K562 (cell line): ENCODE measurements around the gene ORC3. TPM values are rescaled to one million over a fixed set of nuclear protein-coding genes. Genes with fewer than 3 reads are reported as not detected.
A peak's percentile ranks its signal among the peaks of the same experiment; 100 is the strongest.

ENCODE experiments used
- ATAC-seq: fragments of 200-7000 bp; cut with Tn5 transposase; 3 replicates; pipeline ENCODE4 v1.9.1; 2020; ENCODE audit warnings: moderate library complexity
- BruUV-seq: library from RNA; stranded (reverse); fragments of 400-500 nt; replicated peaks from 2 replicates; lab custom pipeline; 2021; lab: Mats Ljungman, UMichigan
- CTCF ChIA-PET: fragments of 300-600 bp; formaldehyde crosslinking; extraction: SDS; loops from one replicate; lab custom pipeline; 2021; ENCODE audit warnings: low intra/inter-chr PET ratio; lab: Yijun Ruan, JAX
- POLR2A ChIA-PET: fragments of 300-600, 350-650 bp; sonication (Branson Sonifier 250); formaldehyde crosslinking; extraction: SDS; loops from one replicate; lab custom pipeline; 2021; ENCODE audit warnings: antibody characterized with exemption, inconsistent platforms; lab: Yijun Ruan, JAX
- DNase-seq, 4 experiments: peaks; one replicate each; pipeline versions ENCODE4 v3.0.0 to v3.0.0-alpha.2; 2011 to 2018; ENCODE audit warnings: low spot score in 3 of 4, mixed read lengths in 3 of 4; ENCODE audit errors: extremely low read depth in 1 of 4
- FAIRE-seq: peaks from 2 replicates; lab custom pipeline; 2011; peaks lifted over from hg19 to GRCh38; lab: Jason Lieb, UNC
- H2AFZ ChIP-seq: 2 replicates; pipeline ENCODE4 v1.6.0; 2011; ENCODE audit warnings: low read depth, low read length, control low read depth, inconsistent platforms
- H3K27ac ChIP-seq: fragments of 200-600 bp; 3 replicates; pipeline ENCODE4 v1.8.0; 2011; ENCODE audit warnings: low read depth, mild to moderate bottlenecking, control low read depth, inconsistent platforms, low read length, moderate library complexity, mixed read lengths; ENCODE audit errors: extremely low read depth
- H3K27me3 ChIP-seq, 2 experiments: fragments of 300-600 bp in 1 of 2; 2 replicates in 1 of 2; 3 replicates in 1 of 2; pipeline versions ENCODE4 v1.6.0 to v1.8.0; 2011; ENCODE audit warnings: inconsistent platforms in 2 of 2, low read length in 2 of 2, mild to moderate bottlenecking in 1 of 2, mixed read lengths in 1 of 2, moderate library complexity in 1 of 2; ENCODE audit not compliant: control insufficient read depth in 2 of 2, insufficient read depth in 2 of 2
- H3K36me3 ChIP-seq: fragments of 300-600 bp; 3 replicates; pipeline ENCODE4 v1.8.0; 2011; ENCODE audit warnings: mild to moderate bottlenecking, low read length, inconsistent platforms; ENCODE audit not compliant: control insufficient read depth, insufficient read depth
- H3K4me1 ChIP-seq, 2 experiments: fragments of 200-600 bp in 1 of 2; replicated peaks in 1 of 2; 2 replicates in 1 of 2; 3 replicates in 1 of 2; pipeline versions ENCODE4 v1.5.1 to v1.8.0; 2011; ENCODE audit warnings: inconsistent platforms in 2 of 2, low read length in 2 of 2, mild to moderate bottlenecking in 1 of 2, mixed read lengths in 1 of 2, moderate library complexity in 1 of 2; ENCODE audit not compliant: control insufficient read depth in 2 of 2, insufficient read depth in 2 of 2
- H3K4me2 ChIP-seq: 2 replicates; pipeline ENCODE4 v1.6.1; 2011; ENCODE audit warnings: low read length, control low read depth, inconsistent platforms, mixed read lengths; ENCODE audit not compliant: insufficient read depth
- H3K4me3 ChIP-seq: fragments of 200-600 bp; sonication (generic), shearing (Covaris generic); 2 replicates; pipeline ENCODE4 v1.5.1; 2016; ENCODE audit warnings: control low read depth, inconsistent platforms
- H3K79me2 ChIP-seq: fragments of 200-600 bp; 3 replicates; pipeline ENCODE4 v1.8.0; 2011; ENCODE audit warnings: low read length, inconsistent platforms; ENCODE audit not compliant: control insufficient read depth, insufficient read depth
- H3K9ac ChIP-seq, 2 experiments: 2 replicates each; pipeline versions ENCODE4 v1.6.0 to v1.6.1; 2011; ENCODE audit warnings: low read depth in 2 of 2, low read length in 2 of 2, control low read depth in 1 of 2, inconsistent platforms in 1 of 2, mild to moderate bottlenecking in 1 of 2, mixed read lengths in 1 of 2; ENCODE audit not compliant: insufficient read depth in 1 of 2
- H3K9me1 ChIP-seq: one replicate; pipeline ENCODE4 v1.6.0; 2011; ENCODE audit warnings: inconsistent platforms, mild to moderate bottlenecking, low read length, moderate library complexity; ENCODE audit not compliant: control insufficient read depth, insufficient read depth
- H3K9me3 ChIP-seq: replicated peaks from 2 replicates; pipeline ENCODE4 v1.5.1; 2011; ENCODE audit warnings: low read depth, low read length, inconsistent platforms; ENCODE audit not compliant: control insufficient read depth, insufficient read depth
- H4K20me1 ChIP-seq: replicated peaks from 2 replicates; pipeline ENCODE4 v1.6.1; 2011; ENCODE audit warnings: low read length, inconsistent platforms, mixed read lengths; ENCODE audit not compliant: control insufficient read depth, insufficient read depth
- MEIS2 ChIP-seq: fragments of 450-650 bp; IDR thresholded peaks from 2 replicates; pipeline ENCODE4 v1.6.1; 2014; ENCODE audit warnings: mild to moderate bottlenecking; ENCODE audit not compliant: partially characterized antibody
- PBX2 ChIP-seq, 2 experiments: IDR thresholded peaks in 1 of 2; conservative IDR thresholded peaks in 1 of 2; 2 replicates each; pipeline ENCODE4 v1.6.1; 2016; ENCODE audit warnings: low read depth in 2 of 2, mild to moderate bottlenecking in 1 of 2, missing compliant biosample characterization in 1 of 2, missing genetic modification characterization in 1 of 2, moderate library complexity in 1 of 2
- ZNF121 ChIP-seq: sonication (generic); formaldehyde crosslinking; conservative IDR thresholded peaks from 2 replicates; pipeline ENCODE4 v1.8.0; 2022; ENCODE audit warnings: missing genetic modification reagents
- ZNF609 ChIP-seq: sonication (generic); formaldehyde crosslinking; IDR thresholded peaks from 2 replicates; pipeline ENCODE4 v1.8.1; 2023; ENCODE audit warnings: missing genetic modification reagents, mild to moderate bottlenecking, borderline replicate concordance
- WGBS: fragments of 100-300 bp; shearing (Covaris generic); methylation state at CpG from one replicate; pipeline ENCODE4 v1.1.6; 2016; ENCODE audit warnings: low coverage, mixed read lengths; ENCODE audit not compliant: insufficient coverage; ENCODE audit errors: missing lambda C conversion rate; 5-methylcytosine and 5-hydroxymethylcytosine counted together
- in situ Hi-C: fragments of 300-500 bp; cut with MboI; formaldehyde crosslinking; loops from 4 replicates; pipeline ENCODE4 v1.15.0; 2018; ENCODE audit warnings: inconsistent platforms, mixed read lengths
- intact Hi-C: fragments of 100-400 bp; cut with micrococcal nuclease; formaldehyde crosslinking; loops from 2 replicates; pipeline ENCODE4 v1.14.2; 2022
- polyA plus RNA-seq, 8 experiments: library from polyadenylated mRNA; depleted of rRNA in 4 of 8; stranded (reverse) in 5 of 8; unstranded in 3 of 8; fragments of >200 nt; fragmentation: Nextera tagmentation in 2 of 8; fragmentation: Illumina TruSeq in 1 of 8; extraction: Ambion mirVana in 2 of 8; extraction: Trizol in 1 of 8; gene quantifications; 2 replicates each; pipeline versions ENCODE4 v1.2.1 to v1.2.3, GENCODE V29; 2011 to 2014; ENCODE audit warnings: inconsistent platforms in 1 of 8, missing spikeins in 1 of 8
- total RNA-seq, 7 experiments: library from RNA; depleted of rRNA in 6 of 7; stranded (reverse); fragments of >200 nt in 6 of 7; fragmentation: Illumina TruSeq in 2 of 7; extraction: Trizol in 2 of 7; gene quantifications; 2 replicates each; pipeline versions ENCODE4 v1.2.1 to v1.2.3, GENCODE V29; 2011 to 2021; ENCODE audit warnings: low replicate concordance in 1 of 7

ORC3 gene
- total and polyA plus RNA-seq, 9 of the 15 experiments (the other 6 are each of a cell fraction or from before 2014, with no cell fraction given): 28.8 to 159 (median 74.8) TPM

GRCh38 chr6:87588756-87589407 is 1.1 kb upstream of the ORC3 start:
- peak overlapping the region; percentile 99 for H2AFZ ChIP-seq
- H3K27me3 ChIP-seq: no peaks in the 10 kb centered on the region
- DNase-seq (peak in 1 of 4 experiments; percentile 14), FAIRE-seq (no peak), ATAC-seq (peak; percentile 2; the same call in 2 of the 3 replicates)
- BruUV-seq: no TSS peak
- peak overlapping the region; percentile 87 for H3K4me3 ChIP-seq
- H3K4me1 ChIP-seq: peaks cover 0 to 8% of the 10 kb centered on the region in 2 experiments; a peak in 3 of 5 replicates
- peak overlapping the region; percentile 96 to 100 for H3K9ac ChIP-seq
- no peaks in the 10 kb centered on the region for H3K9me3 ChIP-seq
- TF ChIP-seq PBX2 (CRISPR knock-in tag; IDR thresholded peaks at IDR 0.05; ENCODE audit: low read depth) (no peak), PBX2 (tag; conservative IDR thresholded peaks at IDR 0.05; ENCODE audit: low read depth) (peak; percentile 54), MEIS2 (peak; percentile 57), ZNF609 (CRISPR knock-in tag) (no peak), ZNF121 (CRISPR knock-in tag) (peak; percentile 84)
- intact Hi-C loops (loop anchor here (2.0 kb wide), 1 partner anchor 112 kb away; no protein-coding TSS in a partner anchor), in situ Hi-C loops (no loop called here)
- peaks cover 11% of the 10 kb centered on the region; the same call in 1 of the 2 replicates for H4K20me1 ChIP-seq
- peak overlapping the region; percentile 100 for H3K4me2 ChIP-seq
- ChIA-PET CTCF (no interaction called here), POLR2A (interaction anchor here (0.6 to 2.0 kb wide), 16 partner anchors 8 to 393 kb away, joined by 3 to 6 read pairs (median 4); no protein-coding TSS in a partner anchor)
- peaks cover 49% of the 10 kb centered on the region for H3K36me3 ChIP-seq
- H3K27ac ChIP-seq: peak overlapping the region; percentile 95
- WGBS: 3% methylated on average over 10 of the region's 10 CpGs
- H3K79me2 ChIP-seq: peaks cover 91% of the 10 kb centered on the region
- H3K9me1 ChIP-seq: no peaks in the 10 kb centered on the region
